Measurements from ENCODE around the gene CDHR1.

Gene CDHR1

GRCh38 chr10:84173501-84173929, 20.8 kb upstream of the CDHR1 start, which contains the start of gene GPR15LG:
Gene GPR15LG (plus strand): TSS chr10:84173801. CDS start chr10:84173852, 51 bp downstream.
- TF ChIP-seq, protein P1, sequence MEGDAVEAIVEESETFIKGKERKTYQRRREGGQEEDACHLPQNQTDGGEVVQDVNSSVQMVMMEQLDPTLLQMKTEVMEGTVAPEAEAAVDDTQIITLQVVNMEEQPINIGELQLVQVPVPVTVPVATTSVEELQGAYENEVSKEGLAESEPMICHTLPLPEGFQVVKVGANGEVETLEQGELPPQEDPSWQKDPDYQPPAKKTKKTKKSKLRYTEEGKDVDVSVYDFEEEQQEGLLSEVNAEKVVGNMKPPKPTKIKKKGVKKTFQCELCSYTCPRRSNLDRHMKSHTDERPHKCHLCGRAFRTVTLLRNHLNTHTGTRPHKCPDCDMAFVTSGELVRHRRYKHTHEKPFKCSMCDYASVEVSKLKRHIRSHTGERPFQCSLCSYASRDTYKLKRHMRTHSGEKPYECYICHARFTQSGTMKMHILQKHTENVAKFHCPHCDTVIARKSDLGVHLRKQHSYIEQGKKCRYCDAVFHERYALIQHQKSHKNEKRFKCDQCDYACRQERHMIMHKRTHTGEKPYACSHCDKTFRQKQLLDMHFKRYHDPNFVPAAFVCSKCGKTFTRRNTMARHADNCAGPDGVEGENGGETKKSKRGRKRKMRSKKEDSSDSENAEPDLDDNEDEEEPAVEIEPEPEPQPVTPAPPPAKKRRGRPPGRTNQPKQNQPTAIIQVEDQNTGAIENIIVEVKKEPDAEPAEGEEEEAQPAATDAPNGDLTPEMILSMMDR (IDR thresholded peaks at IDR 0.05; ENCODE audit: extremely low read depth, insufficient read depth, missing control alignments) = no peak
- DNase-seq (ENCODE audit: low spot score) = no peak
- in situ Hi-C loops (cut with MboI; ENCODE audit: low pct_unique_long_range_greater_than_20kb, low sequenced_read_pairs, unreplicated experiment) = no loop called here

GRCh38 chr10:84175436-84175835, 18.9 kb upstream of the CDHR1 start:
- TF ChIP-seq, protein P1 (IDR thresholded peaks at IDR 0.05; ENCODE audit: extremely low read depth, insufficient read depth, missing control alignments) = no peak
- no peak for DNase-seq (ENCODE audit: low spot score)
- in situ Hi-C loops (cut with MboI; ENCODE audit: low pct_unique_long_range_greater_than_20kb, low sequenced_read_pairs, unreplicated experiment) = no loop called here

DNA sequence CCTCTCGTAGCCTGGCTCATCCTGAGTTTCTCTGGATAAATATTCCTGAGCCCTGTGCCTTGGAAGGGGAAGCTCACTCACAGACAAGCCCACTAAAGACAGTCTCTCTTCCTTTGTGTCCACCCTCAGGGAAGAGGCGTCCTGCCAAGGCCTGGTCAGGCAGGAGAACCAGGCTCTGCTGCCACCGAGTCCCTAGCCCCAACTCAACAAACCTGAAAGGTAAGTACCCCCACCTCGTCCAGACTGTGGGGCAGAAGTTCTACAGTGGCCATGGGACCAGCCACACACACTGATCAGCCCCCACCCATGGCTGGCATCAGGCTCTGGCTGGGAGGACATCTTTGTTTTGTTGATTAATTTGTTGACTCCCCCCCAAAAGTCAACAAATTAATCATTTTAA, 18.0 kb upstream of the CDHR1 start:
- in situ Hi-C loops (cut with MboI; ENCODE audit: low pct_unique_long_range_greater_than_20kb, low sequenced_read_pairs, unreplicated experiment) = no loop called here
- no peak for DNase-seq (ENCODE audit: low spot score)
- TF ChIP-seq, protein P1 (IDR thresholded peaks at IDR 0.05; ENCODE audit: extremely low read depth, insufficient read depth, missing control alignments) = no peak

DNA sequence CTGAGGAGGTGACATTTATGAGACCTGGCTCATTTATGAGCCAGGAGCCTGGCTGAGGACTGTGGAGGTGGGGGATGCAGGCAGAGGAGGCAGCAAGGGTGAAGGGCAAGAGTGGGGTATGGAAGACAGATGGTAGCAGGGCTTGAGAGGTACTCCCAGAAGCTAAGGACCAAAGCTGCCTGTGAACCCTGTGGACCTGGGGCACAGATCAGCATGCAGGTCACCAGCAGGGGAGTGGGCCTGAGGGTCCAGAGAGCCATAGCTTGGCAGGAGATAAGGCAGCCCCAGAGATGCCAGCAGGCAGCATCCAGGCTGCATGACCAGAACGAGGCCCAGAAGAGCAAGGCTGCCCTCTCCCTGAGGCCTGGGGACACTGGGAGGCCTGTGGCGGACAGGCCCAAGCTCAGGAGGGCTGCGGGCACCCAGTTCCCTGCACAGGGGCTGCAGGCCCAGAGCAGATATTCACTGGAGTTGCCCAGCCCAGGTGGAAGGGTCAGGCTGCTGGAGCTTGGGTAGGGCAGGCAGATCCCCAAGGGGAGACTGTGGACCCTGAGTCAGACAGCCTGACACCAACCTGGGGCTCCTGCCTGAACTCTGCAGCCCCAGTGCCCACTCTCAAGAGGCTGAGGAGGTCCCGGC, 17.4 kb upstream of the CDHR1 start:
- in situ Hi-C loops (cut with MboI; ENCODE audit: low pct_unique_long_range_greater_than_20kb, low sequenced_read_pairs, unreplicated experiment) = no loop called here
- TF ChIP-seq, protein P1 (IDR thresholded peaks at IDR 0.05; ENCODE audit: extremely low read depth, insufficient read depth, missing control alignments) = no peak
- DNase-seq (ENCODE audit: low spot score) = peak; percentile 12

- in situ Hi-C loops (cut with MboI; ENCODE audit: low pct_unique_long_range_greater_than_20kb, low sequenced_read_pairs, unreplicated experiment) = no loop called here
- peak; percentile 35 for DNase-seq (ENCODE audit: low spot score)
- TF ChIP-seq, protein P1 (IDR thresholded peaks at IDR 0.05; ENCODE audit: extremely low read depth, insufficient read depth, missing control alignments) = no peak
Measured at GRCh38 chr10:84177541-84178141, 16.7 kb upstream of the CDHR1 start.

- no peak for DNase-seq (ENCODE audit: low spot score)
- TF ChIP-seq, protein P1 (IDR thresholded peaks at IDR 0.05; ENCODE audit: extremely low read depth, insufficient read depth, missing control alignments) = no peak
- in situ Hi-C loops (cut with MboI; ENCODE audit: low pct_unique_long_range_greater_than_20kb, low sequenced_read_pairs, unreplicated experiment) = no loop called here
Measured at GRCh38 chr10:84178160-84178609, 16.2 kb upstream of the CDHR1 start.
